A549 (cell line): ENCODE results near the gene LRRC30. TPM values are rescaled to one million over a fixed set of nuclear protein-coding genes. Genes with fewer than 3 reads are reported as not detected.

Source experiments
- ATAC-seq, 2 experiments: fragments of 200-7000 bp in 1 of 2; fragments of >200 bp in 1 of 2; cut with Nextera tagmentation in 1 of 2; cut with Tn5 transposase in 1 of 2; 3 replicates each; pipeline versions ENCODE4 v1.8.0 to v1.9.1; 2018 to 2020; ENCODE audit warnings: mild to moderate bottlenecking in 1 of 2, moderate library complexity in 1 of 2
- CTCF ChIA-PET: fragments of 300-600 bp; sonication (Branson Sonifier 250); formaldehyde crosslinking; extraction: SDS; loops from one replicate; lab custom pipeline; 2021; ENCODE audit warnings: antibody characterized with exemption, inconsistent platforms; lab: Yijun Ruan, JAX
- POLR2A ChIA-PET: fragments of 350-600 bp; formaldehyde crosslinking; extraction: SDS; loops from one replicate; lab custom pipeline; 2021; ENCODE audit warnings: antibody characterized with exemption, inconsistent platforms; lab: Yijun Ruan, JAX
- DNase-seq, 2 experiments: peaks; one replicate each; pipeline versions ENCODE4 v3.0.0 to v3.0.0-alpha.2; 2011 to 2016; ENCODE audit warnings: low read depth in 1 of 2, low spot score in 1 of 2
- FAIRE-seq: peaks from 2 replicates; lab custom pipeline; 2011; peaks lifted over from hg19 to GRCh38; lab: Jason Lieb, UNC
- H3K27ac ChIP-seq, 2 experiments: fragments of >200 bp; sonication (Bioruptor Twin); formaldehyde crosslinking; 3 replicates each; pipeline ENCODE4 v1.5.1; 2016 to 2017
- H3K4me1 ChIP-seq: fragments of >200 bp; sonication (Bioruptor Twin); formaldehyde crosslinking; 3 replicates; pipeline ENCODE4 v1.6.1; 2016
- H3K4me2 ChIP-seq: fragments of >200 bp; sonication (Bioruptor Twin); formaldehyde crosslinking; 3 replicates; pipeline ENCODE4 v1.6.1; 2016
- H3K4me3 ChIP-seq: fragments of >200 bp; sonication (Bioruptor Twin); formaldehyde crosslinking; 3 replicates; pipeline ENCODE4 v1.5.1; 2016
- H3K9me3 ChIP-seq: fragments of >200 bp; sonication (Bioruptor Twin); formaldehyde crosslinking; 3 replicates; pipeline ENCODE4 v1.6.1; 2016
- BHLHE40 ChIP-seq: IDR thresholded peaks from 2 replicates; pipeline ENCODE4 v1.6.1; 2012; ENCODE audit warnings: low read depth, low read length, inconsistent platforms
- CEBPB ChIP-seq, 2 experiments: fragments of >200 bp in 1 of 2; sonication (Bioruptor Twin) in 1 of 2; formaldehyde crosslinking in 1 of 2; IDR thresholded peaks; 2 replicates each; pipeline ENCODE4 v1.6.1; 2012 to 2016
- CHD2 ChIP-seq: fragments of 150-350 bp; IDR thresholded peaks from 2 replicates; pipeline ENCODE4 v1.6.1; 2014; ENCODE audit warnings: low read length; ENCODE audit not compliant: partially characterized antibody
- CHD4 ChIP-seq: fragments of 200-600 bp; sonication (generic); IDR thresholded peaks from 2 replicates; pipeline ENCODE4 v1.6.1; 2016; ENCODE audit warnings: antibody characterized with exemption, mild to moderate bottlenecking, borderline replicate concordance
- E2F6 ChIP-seq: IDR thresholded peaks from 2 replicates; pipeline ENCODE4 v1.6.1; 2012; ENCODE audit warnings: low read depth, borderline replicate concordance
- EHMT2 ChIP-seq: fragments of 200-600 bp; sonication (generic); IDR thresholded peaks from 2 replicates; pipeline ENCODE4 v1.6.1; 2016; ENCODE audit warnings: antibody characterized with exemption, low read depth, mild to moderate bottlenecking, moderate library complexity
- FOSL2 ChIP-seq, 2 experiments: fragments of 450-650 bp in 1 of 2; fragments of >200 bp in 1 of 2; sonication (Bioruptor Twin) in 1 of 2; formaldehyde crosslinking; IDR thresholded peaks; 2 replicates each; pipeline versions ENCODE4 v1.5.0 to v1.6.1; 2016 to 2020; ENCODE audit warnings: mild to moderate bottlenecking in 1 of 2, moderate library complexity in 1 of 2
- FOXS1 ChIP-seq: fragments of 250-450 bp; sonication (Bioruptor Pico); IDR thresholded peaks from 2 replicates; pipeline ENCODE4 v1.5.0; 2020; ENCODE audit warnings: mild to moderate bottlenecking, moderate library complexity
- GATA3 ChIP-seq: IDR thresholded peaks from 2 replicates; pipeline ENCODE4 v1.6.1; 2012; ENCODE audit warnings: borderline replicate concordance
- HDAC2 ChIP-seq: fragments of 200-600 bp; sonication (generic); IDR thresholded peaks from 2 replicates; pipeline ENCODE4 v1.6.1; 2016
- HOXB5 ChIP-seq: fragments of 250-450 bp; sonication (Bioruptor Pico); IDR thresholded peaks from 2 replicates; pipeline ENCODE4 v1.5.0; 2020; ENCODE audit warnings: mild to moderate bottlenecking, moderate library complexity
- JUNB ChIP-seq: fragments of >200 bp; sonication (Bioruptor Twin); formaldehyde crosslinking; IDR thresholded peaks from 2 replicates; pipeline ENCODE4 v1.6.1; 2016
- MAFK ChIP-seq: fragments of 450-650 bp; IDR thresholded peaks from 2 replicates; pipeline ENCODE4 v1.6.1; 2014; ENCODE audit not compliant: partially characterized antibody
- MAZ ChIP-seq: fragments of 150-350 bp; IDR thresholded peaks from 2 replicates; pipeline ENCODE4 v1.6.1; 2014; ENCODE audit warnings: antibody characterized with exemption, low read depth, low read length, borderline replicate concordance
- MYC ChIP-seq: IDR thresholded peaks from 2 replicates; pipeline ENCODE4 v1.6.1; 2012; ENCODE audit warnings: mild to moderate bottlenecking, inconsistent platforms, low read length, improper control_type of control experiment, borderline replicate concordance
- NR3C1 ChIP-seq: fragments of >200 bp; sonication (Bioruptor Twin); formaldehyde crosslinking; IDR thresholded peaks from 3 replicates; pipeline ENCODE4 v1.6.1; 2017
- PHF8 ChIP-seq: fragments of 200-600 bp; sonication (generic); IDR thresholded peaks from 2 replicates; pipeline ENCODE4 v1.6.1; 2016; ENCODE audit warnings: low read depth, mild to moderate bottlenecking, antibody characterized with exemption, moderate library complexity, borderline replicate concordance
- POLR2A ChIP-seq: IDR thresholded peaks from 2 replicates; pipeline ENCODE4 v1.6.1; 2012; ENCODE audit warnings: mild to moderate bottlenecking, low read length
- POLR2AphosphoS2 ChIP-seq: conservative IDR thresholded peaks from 2 replicates; pipeline ENCODE4 v1.6.1; 2012; ENCODE audit warnings: low read length, improper control_type of control experiment, inconsistent platforms
- REST ChIP-seq: fragments of 200-600 bp; sonication (generic); IDR thresholded peaks from 2 replicates; pipeline ENCODE4 v1.6.1; 2016; ENCODE audit warnings: antibody characterized with exemption, mild to moderate bottlenecking, moderate library complexity
- ZC3H11A ChIP-seq: fragments of 450-650 bp; IDR thresholded peaks from 2 replicates; pipeline ENCODE4 v1.6.1; 2014; ENCODE audit warnings: antibody characterized with exemption, mild to moderate bottlenecking
- ZSCAN20 ChIP-seq: fragments of 250-450 bp; sonication (Bioruptor Pico); IDR thresholded peaks from 2 replicates; pipeline ENCODE4 v1.8.0; 2022; ENCODE audit warnings: mild to moderate bottlenecking, moderate library complexity
- WGBS: methylation state at CpG from one replicate; pipeline ENCODE4 v1.1.6; 2017; ENCODE audit errors: missing lambda C conversion rate; 5-methylcytosine and 5-hydroxymethylcytosine counted together
- polyA plus RNA-seq, 4 experiments: library from polyadenylated mRNA; depleted of rRNA in 3 of 4; stranded (reverse); fragments of >200 nt; fragmentation: RNase III in 1 of 4; extraction: RNeasy Plus Mini Kit Qiagen cat#74134 plus additional on column Dnase treatment in 1 of 4; gene quantifications; 2 replicates in 3 of 4; 3 replicates in 1 of 4; pipeline ENCODE4 v1.2.3, GENCODE V29; 2011 to 2017
- TF ChIP-seq, protein P1 (sequence below): fragments of 150-350 bp; IDR thresholded peaks from 2 replicates; pipeline ENCODE4 v1.6.1; 2014; ENCODE audit warnings: low read depth, mild to moderate bottlenecking, low read length

LRRC30 gene
- polyA plus RNA-seq, 2 of the 4 experiments (the other 2 are of a cell fraction): not detected

- no peak for TF ChIP-seq MAZ
- no peak for TF ChIP-seq NR3C1
- TF ChIP-seq POLR2A: no peak
- no peak for TF ChIP-seq CHD4
Observed at GRCh38 chr18:7190547-7191156, 40.2 kb upstream of the LRRC30 start (continued).

DNA sequence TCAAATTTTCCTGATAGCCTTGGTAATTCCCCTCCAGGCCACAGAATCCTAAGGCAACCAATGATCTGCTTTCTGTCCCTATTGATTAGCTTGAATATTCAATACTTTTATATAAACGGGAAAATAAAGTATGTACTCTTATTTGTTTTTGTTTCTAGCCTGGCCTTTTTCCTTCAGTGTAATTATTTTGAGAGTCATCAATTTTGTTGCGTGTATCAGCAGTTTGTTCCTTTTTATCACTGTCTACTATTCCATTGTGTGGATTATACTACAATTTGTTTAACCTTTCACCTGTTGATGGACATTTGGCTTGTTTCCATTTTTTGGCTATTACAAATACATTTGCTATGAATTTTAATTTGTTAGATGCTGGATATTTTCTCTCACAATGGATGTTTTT is 39.2 kb upstream of the LRRC30 start:
- no peak for ATAC-seq
- Histone ChIP-seq H3K9me3 (no peaks in the 10 kb centered on the region), H3K4me1 (no peaks in the 10 kb centered on the region), H3K27ac (no peak overlapping the region), H3K4me2 (no peak overlapping the region), H3K4me3 (no peak overlapping the region)
- ChIA-PET POLR2A (no interaction called here), CTCF (interaction anchor here (1.8 kb wide), 1 partner anchor 15 kb away, joined by 4 read pairs; no protein-coding TSS in a partner anchor)
- TF ChIP-seq EHMT2: no peak
- no peak for TF ChIP-seq PHF8
- peak; percentile 32 for TF ChIP-seq MAFK
- TF ChIP-seq, protein P1, sequence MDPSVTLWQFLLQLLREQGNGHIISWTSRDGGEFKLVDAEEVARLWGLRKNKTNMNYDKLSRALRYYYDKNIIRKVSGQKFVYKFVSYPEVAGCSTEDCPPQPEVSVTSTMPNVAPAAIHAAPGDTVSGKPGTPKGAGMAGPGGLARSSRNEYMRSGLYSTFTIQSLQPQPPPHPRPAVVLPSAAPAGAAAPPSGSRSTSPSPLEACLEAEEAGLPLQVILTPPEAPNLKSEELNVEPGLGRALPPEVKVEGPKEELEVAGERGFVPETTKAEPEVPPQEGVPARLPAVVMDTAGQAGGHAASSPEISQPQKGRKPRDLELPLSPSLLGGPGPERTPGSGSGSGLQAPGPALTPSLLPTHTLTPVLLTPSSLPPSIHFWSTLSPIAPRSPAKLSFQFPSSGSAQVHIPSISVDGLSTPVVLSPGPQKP: no peak
- TF ChIP-seq NR3C1: no peak
- no peak for TF ChIP-seq HOXB5 (CRISPR knock-in tag)
- TF ChIP-seq JUNB: no peak
- TF ChIP-seq CHD2: no peak
- TF ChIP-seq POLR2AphosphoS2: no peak
- DNase-seq: no peak
- no peak for FAIRE-seq
- WGBS: 58% methylated on average over 2 of the region's 2 CpGs

DNA sequence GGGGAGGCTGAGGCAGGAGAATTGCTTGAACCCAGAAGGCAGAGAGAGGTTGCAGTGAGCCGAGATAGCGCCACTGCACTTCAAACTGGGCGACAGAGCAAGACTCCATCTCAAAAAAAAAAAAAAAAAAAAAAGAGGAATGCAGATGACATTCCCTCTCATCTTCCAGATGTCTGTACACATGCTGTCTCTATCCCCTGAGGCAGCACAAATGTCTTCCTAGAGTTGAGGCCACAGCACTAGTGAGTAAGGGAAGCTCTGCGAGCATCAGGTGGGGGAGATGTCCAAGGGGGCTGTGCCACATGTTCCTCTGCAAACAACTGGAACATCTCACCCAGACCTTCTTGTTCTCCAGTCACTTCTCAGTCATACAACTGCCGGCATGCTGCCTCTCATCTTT is 35.6 kb upstream of the LRRC30 start:
- TF ChIP-seq REST (no peak), E2F6 (no peak), CEBPB (IDR thresholded peaks at IDR 0.05) (no peak), ZC3H11A (no peak)
- Histone ChIP-seq H3K27ac (no peak overlapping the region), H3K4me3 (no peak overlapping the region), H3K4me1 (no peaks in the 10 kb centered on the region), H3K4me2 (no peak overlapping the region), H3K9me3 (no peaks in the 10 kb centered on the region)
- WGBS: 53% methylated on average over 5 of the region's 5 CpGs
- DNase-seq: no peak
- ChIA-PET CTCF (interaction anchor here (0.6 kb wide), 1 partner anchor 435 kb away, joined by 3 read pairs; no protein-coding TSS in a partner anchor), POLR2A (no interaction called here)
- ATAC-seq: no peak
- FAIRE-seq: no peak

- TF ChIP-seq CHD4 (no peak), NR3C1 (no peak), EHMT2 (no peak), HDAC2 (no peak), FOSL2 (IDR thresholded peaks at IDR 0.05) (no peak), FOSL2 (CRISPR knock-in tag; IDR thresholded peaks at IDR 0.05) (no peak), CEBPB (IDR thresholded peaks at IDR 0.05) (no peak), FOXS1 (no peak), MYC (no peak), BHLHE40 (no peak), GATA3 (no peak), ZC3H11A (no peak), REST (no peak), ZSCAN20 (CRISPR knock-in tag) (no peak)
- TF ChIP-seq, all 56 proteins: peak for 0
- ChIA-PET CTCF (no interaction called here), POLR2A (no interaction called here)
- Histone ChIP-seq H3K27ac (no peak overlapping the region), H3K9me3 (no peaks in the 10 kb centered on the region), H3K4me3 (no peak overlapping the region), H3K4me1 (no peaks in the 10 kb centered on the region), H3K4me2 (no peak overlapping the region)
- ATAC-seq (no peak), DNase-seq (no peak), FAIRE-seq (no peak)
- WGBS: 76% methylated on average over 3 of the region's 3 CpGs
Observed at GRCh38 chr18:7196421-7196820, 34.5 kb upstream of the LRRC30 start.
